ENCODE data around the gene SELENOH. TPM values are rescaled to one million over a fixed set of nuclear protein-coding genes. Genes with fewer than 3 reads are reported as not detected.

SELENOH gene
- total RNA-seq, 1 donor from 2014 or later, result 249 TPM

GRCh38 chr11:57778318-57779037 lies 37.2 kb downstream of the SELENOH start:
- Histone ChIP-seq H3K4me3 (ENCODE audit: low read depth, low read length) (no peak overlapping the region), H3K36me3 (ENCODE audit: control insufficient read depth, insufficient read depth, low read length) (no peaks in the 10 kb centered on the region), H3K27me3 (ENCODE audit: control insufficient read depth, insufficient read depth, low read length) (no peaks in the 10 kb centered on the region)
- DNase-seq (ENCODE audit: low read depth), result peak; percentile 95
- no peak for TF ChIP-seq CTCF (IDR thresholded peaks at IDR 0.05; ENCODE audit: insufficient read depth, low read length, poor library complexity, severe bottlenecking)

GRCh38 chr11:57779276-57779675 lies 38.0 kb downstream of the SELENOH start:
- Histone ChIP-seq H3K36me3 (ENCODE audit: control insufficient read depth, insufficient read depth, low read length) (no peaks in the 10 kb centered on the region), H3K4me3 (ENCODE audit: low read depth, low read length) (no peak overlapping the region), H3K27me3 (ENCODE audit: control insufficient read depth, insufficient read depth, low read length) (no peaks in the 10 kb centered on the region)
- no peak for TF ChIP-seq CTCF (IDR thresholded peaks at IDR 0.05; ENCODE audit: insufficient read depth, low read length, poor library complexity, severe bottlenecking)
- peak; percentile 45 for DNase-seq (ENCODE audit: low read depth)

DNA sequence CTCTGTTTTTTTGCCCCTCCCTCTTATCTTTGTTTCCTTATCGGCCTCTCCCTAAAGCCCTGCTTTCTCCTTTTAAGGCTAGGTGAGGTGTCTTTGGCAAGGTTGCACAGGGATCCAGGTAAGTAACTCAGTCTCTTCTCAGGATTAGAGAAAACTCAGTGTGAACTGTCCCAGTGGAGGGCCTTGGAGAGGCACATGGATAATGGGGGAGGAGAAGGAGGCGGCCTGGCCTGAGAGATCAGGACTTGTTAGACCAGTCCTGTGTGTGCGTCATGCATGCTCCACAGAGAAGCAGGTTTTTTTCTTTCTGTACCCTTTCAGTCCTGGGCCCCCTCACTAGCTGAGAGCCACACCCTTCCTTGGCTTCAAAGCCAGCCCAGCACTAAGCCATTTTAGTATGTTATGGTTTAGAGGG lies 40.2 kb downstream of the SELENOH start:
- TF ChIP-seq CTCF (IDR thresholded peaks at IDR 0.05; ENCODE audit: insufficient read depth, low read length, poor library complexity, severe bottlenecking), result no peak
- no peak for DNase-seq (ENCODE audit: low read depth)

GRCh38 chr11:57785072-57785471 lies 43.8 kb downstream of the SELENOH start:
- no peak for DNase-seq (ENCODE audit: low read depth)
- Histone ChIP-seq H3K27me3 (ENCODE audit: control insufficient read depth, insufficient read depth, low read length) (no peaks in the 10 kb centered on the region), H3K4me3 (ENCODE audit: low read depth, low read length) (no peak overlapping the region), H3K36me3 (ENCODE audit: control insufficient read depth, insufficient read depth, low read length) (no peaks in the 10 kb centered on the region)
- no peak for TF ChIP-seq CTCF (IDR thresholded peaks at IDR 0.05; ENCODE audit: insufficient read depth, low read length, poor library complexity, severe bottlenecking)

More for the DNA sequence above, 40.2 kb downstream of the SELENOH start:
- Histone ChIP-seq H3K27me3 (ENCODE audit: control insufficient read depth, insufficient read depth, low read length) (no peaks in the 10 kb centered on the region), H3K4me3 (ENCODE audit: low read depth, low read length) (no peak overlapping the region), H3K36me3 (ENCODE audit: control insufficient read depth, insufficient read depth, low read length) (no peaks in the 10 kb centered on the region)

DNA sequence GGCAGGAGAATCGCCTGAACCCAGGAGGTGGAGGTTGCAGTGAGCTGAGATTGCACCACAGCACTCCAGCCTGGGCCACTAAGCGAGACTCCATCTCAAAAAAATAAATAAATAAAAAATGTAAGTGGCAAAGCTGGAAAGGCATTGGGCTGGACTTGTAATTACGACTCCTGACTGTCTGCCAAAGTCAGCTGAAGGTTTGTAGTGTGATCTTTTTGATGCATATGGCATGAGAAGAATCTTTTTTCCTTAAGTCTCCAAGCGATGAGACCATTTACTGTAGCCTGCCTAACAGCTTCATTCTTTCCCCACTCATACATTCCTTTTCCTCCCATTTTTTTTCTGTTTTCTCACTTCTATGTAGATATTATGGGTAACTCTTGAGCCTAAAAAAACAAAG lies 45.1 kb downstream of the SELENOH start:
- H3K4me3 ChIP-seq (ENCODE audit: low read depth, low read length), result no peak overlapping the region
- DNase-seq (ENCODE audit: low read depth), result no peak
- no peaks in the 10 kb centered on the region for H3K36me3 ChIP-seq (ENCODE audit: control insufficient read depth, insufficient read depth, low read length)
- TF ChIP-seq CTCF (IDR thresholded peaks at IDR 0.05; ENCODE audit: insufficient read depth, low read length, poor library complexity, severe bottlenecking), result no peak
- no peaks in the 10 kb centered on the region for H3K27me3 ChIP-seq (ENCODE audit: control insufficient read depth, insufficient read depth, low read length)
